A549 treated with DMSO at 1 μM for 4 hours (cell line): Measurements from ENCODE around the gene METTL22. TPM values are rescaled to one million over a fixed set of nuclear protein-coding genes. Genes with fewer than 3 reads are reported as not detected.

ENCODE experiments used
- total RNA-seq: library from RNA; stranded (reverse); fragments of 200-300 nt; extraction: Qiagen RNA extraction; gene quantifications from 5 replicates; pipeline ENCODE4 v1.2.3, GENCODE V29; 2022; ENCODE audit warnings: low read depth

METTL22 gene
- 22.3 to 26.1 TPM (median 25.4 TPM) in 5 replicates for total RNA-seq

GRCh38 chr16:8621572-8622314 is at the start of gene METTL22:
METTL22 (plus strand) TSS chr16:8621698; CDS start chr16:8625666, 3,968 bp downstream.

DNA sequence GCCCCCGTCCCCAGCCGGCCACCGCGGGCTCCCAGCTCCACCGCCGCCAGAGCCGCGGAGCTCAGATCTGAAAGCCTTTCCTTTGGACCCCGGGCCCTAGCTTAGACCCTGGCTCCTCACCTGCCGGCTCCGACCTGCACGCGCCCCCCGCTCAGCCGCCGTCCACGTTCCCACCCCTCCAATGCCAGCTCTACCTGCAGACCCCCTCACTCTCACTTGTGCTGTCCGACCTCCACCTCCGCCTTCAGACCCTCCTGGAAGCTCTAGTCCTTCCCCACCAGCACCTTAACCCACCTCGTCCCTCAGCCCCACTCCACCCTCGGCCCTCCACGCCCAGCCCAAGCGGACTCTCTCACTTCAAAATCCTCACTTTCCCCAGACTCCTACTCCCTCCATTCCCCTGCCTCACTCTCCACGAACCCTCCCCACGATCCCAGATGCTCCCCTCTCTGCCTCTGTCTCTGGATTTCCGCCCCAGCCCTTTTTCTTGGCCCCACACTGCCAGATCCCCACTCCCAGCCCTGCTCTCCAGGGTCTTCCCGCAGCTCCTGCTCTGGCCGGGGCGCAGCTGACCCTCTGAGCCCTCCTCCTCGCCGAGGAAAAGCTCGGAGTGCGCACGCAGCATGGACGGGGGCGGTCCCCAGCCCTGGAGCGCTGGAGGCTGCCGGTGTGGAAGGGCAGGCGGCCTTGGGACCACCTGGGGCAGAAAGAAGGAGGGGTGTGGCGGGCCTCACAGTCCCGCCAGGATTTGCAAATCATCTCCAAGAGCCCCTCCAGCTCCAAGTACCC is 31.4 kb upstream of the METTL22 start, which contains the start of gene TMEM114:
Gene TMEM114, minus strand, starts transcription at position 612 of the 789 bp plus-strand sequence. CDS start 673 bp downstream, outside the sequence.

GRCh38 chr16:8674413-8675022 is 53.0 kb downstream of the METTL22 start, which contains the start of gene ABAT:
ABAT (plus strand) TSS chr16:8674617; CDS start chr16:8735740, 61,123 bp downstream.

Other genes with a start within 250 kb of the METTL22 start
- not detected in 5 replicates for gene TMEM114, start 31.2 kb upstream of the METTL22 start, total RNA-seq
- gene ABAT, start 52.9 kb downstream of the METTL22 start, total RNA-seq: 0.32 to 0.75 TPM (median 0.52 TPM) in 5 replicates
- 13.4 to 14.4 TPM (median 13.7 TPM) in 5 replicates for gene TMEM186, start 175.9 kb downstream of the METTL22 start, total RNA-seq
- gene PMM2, start 176.1 kb downstream of the METTL22 start, total RNA-seq: 91.2 to 106 TPM (median 95.3 TPM) in 5 replicates
- gene CARHSP1, start 247.3 kb downstream of the METTL22 start, total RNA-seq: 127 to 151 TPM (median 134 TPM) in 5 replicates